NCI-H526 (cell line): ENCODE data around the gene GSE1.
A peak's percentile ranks its signal among the peaks of the same experiment; 100 is the strongest.

Experiments used
- DNase-seq, 2 experiments: peaks; one replicate each; lab custom pipeline; 2025; lab: John Stamatoyannopoulos, UW

Gene GSE1

DNA sequence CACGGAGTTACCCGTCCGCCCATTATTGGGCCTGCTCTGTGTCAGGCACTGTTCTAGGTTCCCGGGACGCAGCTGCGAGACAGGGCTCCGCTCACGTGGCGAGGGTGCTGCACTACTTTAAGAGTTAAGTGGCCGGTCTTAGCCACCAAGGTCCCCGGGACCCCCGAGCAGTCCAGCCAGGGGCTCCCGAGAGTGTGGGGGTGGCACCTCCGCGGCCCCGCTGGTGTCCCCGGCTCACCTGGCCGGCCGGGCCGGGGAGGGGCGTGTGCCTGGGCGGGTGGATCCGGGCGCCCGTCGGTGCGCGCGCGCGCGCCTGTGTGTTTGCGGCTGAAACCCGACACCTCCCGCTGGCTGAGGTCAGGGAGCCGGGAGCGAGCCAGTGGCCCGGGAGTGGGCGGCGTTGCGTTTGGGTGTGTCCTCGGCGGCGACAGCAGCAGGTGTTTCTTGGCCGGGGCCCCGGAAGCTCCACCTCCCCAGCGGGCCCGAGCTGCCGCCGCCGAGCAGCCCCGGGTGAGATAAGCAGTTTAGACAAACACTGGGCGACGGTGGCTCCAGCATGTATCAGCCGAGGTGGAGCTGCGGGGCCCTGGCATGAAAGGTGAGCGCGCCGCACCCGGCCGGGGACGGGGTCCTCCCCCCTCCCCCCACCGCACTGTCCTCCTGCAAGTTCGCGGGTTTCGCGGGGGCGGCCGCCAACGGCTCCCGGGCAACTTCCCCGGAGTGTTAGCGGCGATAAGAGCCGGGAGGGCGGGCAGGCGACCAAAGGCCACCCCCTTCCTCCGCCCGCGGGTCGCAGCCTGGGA is at the start of gene GSE1:
Gene GSE1 (plus strand): TSS at position 522 of the 803 bp plus-strand sequence. CDS start 70 bp downstream, at position 592.
- DNase-seq = peak; percentile 88 to 96

DNA sequence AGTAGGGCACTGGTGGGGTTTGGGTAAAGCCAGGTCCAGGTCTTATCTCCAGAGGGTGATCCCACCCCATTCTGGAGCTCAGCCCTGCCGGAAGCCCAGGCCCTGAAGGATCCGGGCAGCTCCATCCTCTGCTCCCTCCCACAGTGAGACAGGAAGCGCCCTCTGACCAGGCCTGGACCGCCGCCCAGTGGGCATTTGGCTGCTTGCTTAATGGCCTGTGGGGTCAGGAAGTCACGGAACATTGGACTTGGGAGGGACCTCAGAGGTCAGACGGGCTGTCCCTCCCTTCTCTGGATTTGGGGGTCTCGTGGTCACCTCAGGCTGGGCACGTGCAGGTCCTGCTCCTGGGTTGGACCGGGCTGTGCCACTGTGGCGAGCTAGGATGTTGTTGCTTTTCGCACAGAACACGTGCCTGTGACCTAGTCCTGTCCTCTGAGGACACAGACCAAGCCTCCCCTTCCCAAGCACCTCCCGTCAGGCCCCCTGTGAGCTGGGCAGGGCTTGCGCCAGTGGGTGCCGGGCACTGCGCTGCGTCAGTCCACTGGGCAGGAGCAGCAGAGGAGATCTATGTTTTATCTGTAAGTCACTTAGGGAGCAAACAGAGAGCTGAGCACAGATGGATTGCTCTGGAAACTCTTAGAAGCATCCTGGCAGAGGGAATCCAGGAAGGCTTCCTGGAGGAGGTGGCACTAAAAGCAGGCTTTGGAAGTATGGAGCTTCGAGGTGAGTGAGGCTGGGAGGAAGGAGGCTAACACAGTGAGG is 49.4 kb upstream of the GSE1 start:
- no peak for DNase-seq

- DNase-seq = no peak
Measured at GRCh38 chr16:85564277-85565051, 48.7 kb upstream of the GSE1 start.

- no peak for DNase-seq
Measured at GRCh38 chr16:85565340-85565739, 47.8 kb upstream of the GSE1 start.

DNA sequence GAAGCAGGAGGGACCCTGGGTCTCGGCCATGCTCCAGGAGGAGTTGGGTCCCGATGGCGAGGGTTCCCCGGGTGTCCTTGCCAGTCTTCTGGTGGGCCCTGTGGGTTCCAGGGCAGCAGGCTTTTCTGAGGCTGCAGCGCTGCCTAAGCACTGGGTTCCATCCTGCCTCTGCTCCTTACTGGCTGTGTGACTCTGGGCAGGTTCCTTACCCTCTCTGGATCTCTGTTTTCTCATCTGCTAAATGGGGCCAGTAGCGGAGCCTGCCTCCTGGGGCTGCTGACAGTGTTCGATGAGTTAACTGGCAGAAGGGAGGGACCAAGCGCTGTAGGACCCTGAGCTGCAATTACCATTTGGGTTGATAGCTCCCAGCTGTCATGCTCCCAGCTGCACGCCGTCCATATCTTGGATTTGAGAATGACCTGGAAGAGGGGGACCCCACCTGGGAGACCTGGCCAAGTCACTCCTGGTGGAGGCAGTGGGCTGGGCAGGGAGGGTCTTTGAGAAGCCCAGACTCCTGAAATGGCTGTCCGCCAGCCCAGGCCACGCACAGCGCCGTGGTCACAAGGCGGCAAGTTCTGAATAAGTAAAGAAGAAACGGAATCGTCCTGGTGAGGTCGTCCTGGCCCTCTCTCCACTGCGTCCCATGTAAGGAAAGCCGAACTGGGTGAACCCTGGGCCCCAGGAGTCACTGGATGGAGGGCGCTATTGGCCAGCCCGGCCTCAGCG is 47.2 kb upstream of the GSE1 start:
- no peak for DNase-seq

DNA sequence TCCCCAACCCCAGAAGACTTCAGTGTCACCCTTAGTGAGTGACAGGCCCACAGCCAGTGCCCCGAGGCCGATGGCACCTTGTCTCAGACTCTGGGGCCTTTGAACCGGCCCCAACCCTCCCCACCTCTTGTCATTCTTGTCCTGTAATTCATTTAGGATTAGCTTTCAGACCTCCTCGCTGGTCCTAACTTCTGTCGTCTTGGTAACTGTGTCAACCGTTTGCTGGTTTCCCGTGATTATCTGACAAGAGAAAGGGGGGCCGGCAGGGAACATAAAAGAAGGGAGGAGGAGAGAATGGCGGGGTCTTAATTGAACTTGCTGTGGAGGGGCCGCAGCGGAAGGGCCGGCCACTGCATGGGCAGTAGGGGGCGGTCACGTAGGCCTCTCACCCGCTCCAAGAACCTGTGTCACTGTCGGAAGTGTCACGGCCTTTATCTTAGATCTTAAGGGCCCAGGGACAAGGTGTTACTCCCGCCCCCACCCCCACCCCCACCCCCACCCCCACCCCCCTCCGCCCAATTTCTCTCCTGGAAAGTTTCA is 46.5 kb upstream of the GSE1 start:
- DNase-seq = peak; percentile 47 to 49

DNA sequence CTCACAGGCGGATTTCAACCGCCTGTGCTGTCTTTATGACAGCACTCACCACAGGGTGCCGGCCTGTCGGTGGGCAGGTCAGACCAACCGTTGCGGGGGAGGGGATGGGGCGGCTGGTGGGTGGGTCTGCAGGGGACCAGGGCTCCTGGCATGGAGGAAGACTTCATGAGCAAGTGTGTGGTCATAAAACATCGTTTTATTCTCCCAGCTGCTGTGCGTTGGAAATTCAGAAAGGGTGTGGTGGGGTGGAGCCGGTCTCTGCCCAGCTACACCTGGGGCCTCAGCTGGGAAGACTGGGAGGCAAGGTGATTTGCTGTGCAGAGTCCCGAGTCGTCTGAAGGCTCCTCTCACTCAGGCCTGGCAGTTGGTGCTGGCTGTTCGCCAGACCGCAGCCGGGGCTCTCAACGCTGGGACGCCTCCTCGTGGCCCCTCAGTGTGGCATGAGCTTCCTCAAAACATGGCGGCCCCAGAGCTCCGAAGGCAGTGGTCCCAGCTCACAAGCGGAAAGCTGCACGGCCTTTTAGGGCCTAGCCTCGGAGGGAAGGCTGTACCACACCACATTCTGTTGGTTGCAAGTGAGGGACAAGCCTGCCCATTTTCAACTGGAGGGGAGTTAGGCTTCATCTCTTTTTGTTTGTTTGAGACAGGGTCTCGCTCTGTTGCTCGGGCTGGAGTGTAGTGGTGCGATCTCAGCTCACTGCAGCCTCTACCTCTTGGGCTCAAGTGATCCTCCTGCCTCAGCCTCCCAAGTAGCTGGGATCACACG is 45.8 kb upstream of the GSE1 start:
- peak; percentile 80 to 81 for DNase-seq

GRCh38 chr16:85567935-85568334 is 45.2 kb upstream of the GSE1 start:
- DNase-seq = no peak

GRCh38 chr16:85568519-85568918 is 44.6 kb upstream of the GSE1 start:
- no peak for DNase-seq

DNA sequence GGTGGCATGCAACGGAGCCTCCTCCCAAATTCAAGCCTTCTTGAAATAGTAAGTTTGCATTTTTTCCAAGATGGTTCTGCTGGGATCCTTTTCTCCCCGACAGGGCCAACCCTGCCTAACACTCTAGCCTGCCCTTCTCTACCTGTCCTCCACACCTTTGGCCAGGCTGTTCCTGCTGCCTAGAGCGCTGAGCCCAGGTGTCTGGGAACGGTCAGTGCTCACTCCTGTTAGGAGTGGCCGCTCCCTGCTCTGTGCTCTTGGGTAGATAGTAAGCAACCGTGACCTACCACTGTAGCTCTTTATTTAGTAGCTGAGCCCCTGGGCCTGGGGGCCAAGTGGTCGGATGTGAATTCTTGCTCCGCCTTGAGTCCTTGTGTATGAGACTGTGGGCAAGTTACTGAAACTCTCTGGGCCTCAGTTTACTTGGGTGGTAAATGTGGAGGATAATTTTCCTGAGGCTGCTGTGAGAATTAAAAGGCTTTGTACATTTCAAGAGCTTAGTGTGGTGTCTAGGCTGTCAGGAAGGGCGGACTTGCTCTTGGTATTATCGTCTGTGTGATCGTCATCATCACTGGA is 44.0 kb upstream of the GSE1 start:
- DNase-seq = no peak

DNA sequence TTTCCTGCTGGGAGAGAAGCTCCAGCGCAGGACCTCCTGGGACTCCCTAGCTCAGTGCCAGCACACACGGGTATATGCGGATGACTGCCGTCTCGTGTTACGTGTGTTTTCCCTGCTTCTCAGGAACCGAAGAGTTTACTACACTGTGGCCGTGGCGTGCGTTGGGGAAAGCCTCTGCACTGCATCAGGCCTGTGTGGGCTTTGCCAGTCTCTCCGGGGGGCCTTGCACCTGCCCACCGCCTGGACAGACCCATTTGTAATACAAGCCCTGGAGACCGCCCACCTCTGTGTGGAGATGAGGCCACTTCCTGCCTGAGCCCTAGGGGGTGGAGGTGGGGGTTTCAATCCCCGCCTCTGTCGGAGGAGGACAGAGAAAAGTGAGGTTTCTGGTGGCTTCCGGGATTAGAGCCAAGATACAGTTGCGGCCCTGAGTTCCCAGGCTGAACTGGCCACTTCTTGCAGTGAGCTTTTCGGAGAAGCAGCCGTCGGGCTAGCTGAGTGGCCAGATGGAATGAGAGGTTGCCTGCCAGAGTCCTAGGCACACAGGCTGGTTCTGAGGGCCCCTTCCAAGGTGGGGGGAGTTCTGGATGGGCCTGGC is 43.4 kb upstream of the GSE1 start:
- DNase-seq = no peak

DNA sequence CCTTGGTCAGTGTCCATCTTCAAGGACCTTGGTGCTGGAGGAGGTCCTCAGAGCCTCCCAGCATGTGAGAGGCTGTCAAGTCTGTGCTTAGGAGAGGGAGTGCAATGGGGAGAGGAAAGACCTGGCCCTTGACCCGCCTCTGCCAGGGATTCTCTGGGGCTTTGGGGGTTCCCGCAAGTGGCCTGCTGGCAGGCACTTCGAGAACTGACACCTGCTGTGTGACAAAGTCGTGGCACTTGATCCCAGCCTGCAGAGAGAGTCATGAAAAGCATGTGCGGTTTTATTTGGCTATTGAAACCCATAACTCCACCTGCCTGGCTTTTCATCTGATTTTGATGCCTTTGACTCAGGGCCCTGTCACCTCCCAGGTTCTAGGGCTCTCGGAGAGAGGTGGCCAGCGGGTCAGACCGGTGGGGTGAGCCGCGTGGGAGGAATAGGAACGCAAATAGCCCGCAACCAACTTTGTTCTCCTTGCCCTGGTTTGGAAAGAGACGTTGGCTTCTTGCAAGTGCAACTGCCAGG is 42.8 kb upstream of the GSE1 start:
- DNase-seq = no peak

GRCh38 chr16:85570735-85571562 is 42.2 kb upstream of the GSE1 start:
- no peak for DNase-seq

DNA sequence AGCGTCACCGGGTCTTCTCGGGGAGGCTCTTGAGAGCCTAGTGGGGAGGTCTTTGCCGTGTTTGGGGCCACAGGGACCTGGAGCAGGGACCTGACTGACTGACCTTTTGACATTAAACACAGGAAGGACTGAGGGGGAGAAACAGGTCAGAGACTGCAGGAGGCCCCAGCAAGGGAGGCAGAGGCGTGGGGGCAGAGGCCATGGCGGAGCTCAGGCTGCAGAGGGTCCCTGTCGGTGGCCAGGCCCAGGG is 41.6 kb upstream of the GSE1 start:
- no peak for DNase-seq

GRCh38 chr16:85571813-85572619 is 41.1 kb upstream of the GSE1 start:
- no peak for DNase-seq

DNA sequence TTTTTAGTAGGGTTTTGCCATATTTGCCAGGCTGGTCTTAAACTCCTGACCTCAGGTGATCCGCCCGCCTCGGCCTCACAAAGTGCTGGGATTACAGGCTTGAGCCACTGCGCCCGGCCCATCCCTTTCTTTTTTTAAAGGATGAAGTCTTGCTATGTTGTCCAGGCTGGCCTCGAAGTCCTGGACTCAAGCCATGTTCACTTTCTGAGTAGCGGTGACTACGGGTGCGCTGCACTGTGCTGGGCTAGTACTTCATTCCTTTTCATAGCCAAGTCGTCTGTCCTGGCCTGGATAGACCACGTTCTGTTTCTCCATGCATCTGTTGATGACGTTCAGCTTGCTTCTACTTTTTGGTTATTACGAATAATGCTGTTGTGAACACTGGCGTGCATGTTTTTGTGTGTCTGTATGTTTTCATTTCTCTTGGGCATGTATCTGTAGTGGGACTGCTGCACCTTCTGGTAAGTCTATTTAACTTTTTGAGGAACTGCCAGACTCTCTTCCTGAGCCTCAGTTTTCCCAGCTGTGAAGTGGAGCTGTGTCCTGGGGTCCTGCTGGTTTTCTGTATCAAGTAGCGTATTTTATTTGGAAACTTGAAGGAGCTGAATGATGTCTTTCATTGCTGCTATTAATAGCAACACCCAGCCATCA is 40.0 kb upstream of the GSE1 start:
- no peak for DNase-seq

- DNase-seq = no peak
Measured at GRCh38 chr16:85573696-85574641, 39.2 kb upstream of the GSE1 start.
